Measurements from ENCODE around the gene GLT6D1. TPM values are rescaled to one million over a fixed set of nuclear protein-coding genes. Genes with fewer than 3 reads are reported as not detected.

GLT6D1 gene
- not detected in 2 replicates for total RNA-seq (ENCODE audit: low replicate concordance)

DNA sequence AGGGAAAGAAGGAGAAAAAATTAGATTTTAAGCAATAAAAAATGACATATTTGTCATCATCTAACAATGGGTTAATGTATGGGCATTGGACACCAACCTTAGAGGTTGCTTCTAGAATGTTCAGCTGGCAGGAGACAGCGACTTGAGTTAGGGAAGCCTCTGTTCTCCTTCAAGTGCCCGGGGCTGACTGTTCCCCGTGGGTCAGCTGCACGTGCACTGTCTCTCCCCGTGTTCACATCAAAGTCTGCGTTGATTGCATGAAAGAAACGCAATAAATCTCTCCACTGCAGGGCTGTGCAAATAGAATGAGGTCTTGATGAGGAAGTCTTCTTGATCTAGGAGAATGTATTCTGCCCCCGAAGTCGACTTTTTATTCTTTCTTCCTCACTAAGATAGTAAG is at the start of gene GLT6D1:
TSS of gene GLT6D1 (minus strand) at position 345 of the 400 bp plus-strand sequence. CDS start 353 bp downstream, outside the sequence.

DNA sequence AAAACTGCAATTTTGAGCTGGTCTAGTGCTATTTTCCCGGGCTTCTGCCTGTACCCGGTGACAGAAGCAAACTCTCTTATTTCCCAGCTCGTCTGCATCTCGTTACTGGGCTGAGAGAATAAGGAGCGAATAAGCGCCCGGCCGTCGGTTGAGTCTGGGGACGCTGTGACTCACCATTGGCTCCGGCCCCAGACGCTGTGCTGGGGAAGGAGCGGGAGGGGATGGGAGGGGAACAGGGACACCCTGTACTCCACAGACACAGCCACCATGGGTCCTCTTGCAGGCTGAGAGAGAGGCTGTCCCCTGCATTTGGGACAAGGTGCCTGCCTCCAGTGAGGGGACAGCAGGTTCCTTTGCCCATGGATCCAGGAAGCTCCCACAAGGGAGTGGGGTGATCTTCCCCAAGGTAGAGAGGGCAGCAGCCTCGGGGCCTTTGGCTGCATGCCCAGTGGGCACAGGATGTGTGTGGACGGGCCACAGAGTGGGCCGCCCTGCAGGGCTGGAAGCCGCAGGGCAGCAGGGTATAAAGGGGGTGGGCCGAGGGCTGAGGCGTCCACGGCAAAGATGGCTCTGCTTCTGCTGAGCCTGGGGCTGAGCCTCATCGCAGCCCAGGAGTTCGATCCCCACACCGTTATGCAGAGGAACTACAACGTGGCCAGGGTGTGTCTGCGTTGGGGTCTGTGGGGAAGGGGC is 23.6 kb upstream of the GLT6D1 start, which contains the start of gene LCN9:
TSS of gene LCN9 (plus strand) at position 552 of the 693 bp plus-strand sequence. CDS start at position 565, 13 bp downstream.

Other genes with a start within 250 kb of the GLT6D1 start
- 7.4 and 12.7 TPM in 2 replicates for gene PPP1R26, start 159.8 kb downstream of the GLT6D1 start, total RNA-seq (ENCODE audit: low replicate concordance)
- gene MRPS2, start 138.9 kb downstream of the GLT6D1 start, total RNA-seq (ENCODE audit: low replicate concordance) = 11.9 and 17.3 TPM in 2 replicates
- gene LCN1, start 118.1 kb downstream of the GLT6D1 start, total RNA-seq (ENCODE audit: low replicate concordance) = not detected in 2 replicates
- gene OBP2A, start 93.4 kb downstream of the GLT6D1 start, total RNA-seq (ENCODE audit: low replicate concordance) = not detected in 2 replicates
- gene PAEP, start 77.8 kb downstream of the GLT6D1 start, total RNA-seq (ENCODE audit: low replicate concordance) = not detected in 2 replicates
- gene LCN9, start 23.8 kb upstream of the GLT6D1 start, total RNA-seq (ENCODE audit: low replicate concordance) = not detected in 2 replicates
- gene SOHLH1, start 59.9 kb upstream of the GLT6D1 start, total RNA-seq (ENCODE audit: low replicate concordance) = not detected in 2 replicates
- 0.12 TPM in 1 of 2 replicates, not detected in the other for gene KCNT1, start 62.6 kb upstream of the GLT6D1 start, total RNA-seq (ENCODE audit: low replicate concordance)

Data from smooth muscle cell of the coronary artery (primary cell).